Measurements from ENCODE around the gene UBN1. TPM values are rescaled to one million over a fixed set of nuclear protein-coding genes. Genes with fewer than 3 reads are reported as not detected.
"Not testable (repeated sequence)": the region's sequence is repeated elsewhere in the genome, so short reads cannot be mapped to it uniquely, and the experiment has no call there.

UBN1 gene
- total RNA-seq, 2 donors from 2014 or later: 23.7 to 42.0 TPM

DNA sequence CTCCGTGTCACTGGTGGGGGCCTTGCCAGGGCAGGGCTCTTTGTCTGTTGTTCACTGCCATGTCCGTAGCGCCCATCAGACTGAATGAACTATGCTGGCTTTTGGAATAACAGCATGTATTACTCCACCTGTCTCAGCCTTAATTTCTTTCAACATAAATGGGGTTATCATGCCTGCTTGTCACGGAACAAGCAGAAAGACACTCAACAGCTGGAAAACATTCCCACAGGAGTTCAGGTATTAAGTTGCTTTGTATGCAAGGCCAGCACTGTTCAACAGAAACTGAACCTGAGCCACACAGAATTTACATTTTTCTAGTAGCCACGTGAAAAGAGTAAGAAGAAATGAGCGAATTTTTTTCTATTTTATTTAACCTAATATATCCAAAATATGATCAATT, 76.6 kb downstream of the UBN1 start:
- Mint-ChIP-seq H3K36me3 (peaks cover 8 to 9% of the 10 kb centered on the region in 2 donors), H3K27ac (no peak overlapping the region), H3K9me3 (peaks cover 7 to 8% of the 10 kb centered on the region in 2 donors)
- DNase-seq (ENCODE audit: low spot score in 2 of 2) (no peak), ATAC-seq (no peak)

DNA sequence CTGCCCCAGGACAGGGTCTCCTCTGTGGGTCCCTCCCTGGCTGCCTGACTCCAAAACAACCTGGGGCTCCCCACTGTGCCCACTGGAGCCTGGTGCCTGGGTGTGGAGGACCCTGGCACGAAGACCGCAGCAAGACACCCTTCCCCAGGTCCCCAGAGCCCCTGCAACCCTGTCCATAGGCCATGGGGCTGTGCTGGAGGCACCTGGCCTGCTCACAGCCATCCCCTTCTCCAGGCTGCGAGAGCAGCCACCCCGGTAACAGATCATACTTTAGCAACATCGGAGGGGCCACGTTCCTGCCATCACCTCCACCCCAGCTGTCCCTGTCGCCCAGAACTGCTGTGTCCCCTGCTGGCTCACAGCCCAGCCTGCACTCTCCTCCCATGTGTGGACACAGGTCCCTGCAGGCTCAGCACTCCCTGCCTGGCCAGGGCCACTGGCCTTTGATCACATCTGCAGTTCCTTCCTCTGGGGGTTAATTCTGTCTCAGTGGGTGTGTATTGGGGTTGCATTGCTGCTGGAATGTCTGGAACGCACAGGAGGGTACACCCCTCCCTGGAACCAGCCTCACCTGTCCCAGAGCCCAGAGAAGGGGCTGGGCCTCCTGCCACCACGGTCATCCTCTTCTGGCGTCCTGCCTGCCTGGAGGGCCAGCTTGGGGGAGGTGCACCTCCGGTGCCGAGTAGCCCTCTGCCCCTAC, 77.5 kb downstream of the UBN1 start:
- DNase-seq (ENCODE audit: low spot score in 2 of 2) (no peak), ATAC-seq (no peak)

DNA sequence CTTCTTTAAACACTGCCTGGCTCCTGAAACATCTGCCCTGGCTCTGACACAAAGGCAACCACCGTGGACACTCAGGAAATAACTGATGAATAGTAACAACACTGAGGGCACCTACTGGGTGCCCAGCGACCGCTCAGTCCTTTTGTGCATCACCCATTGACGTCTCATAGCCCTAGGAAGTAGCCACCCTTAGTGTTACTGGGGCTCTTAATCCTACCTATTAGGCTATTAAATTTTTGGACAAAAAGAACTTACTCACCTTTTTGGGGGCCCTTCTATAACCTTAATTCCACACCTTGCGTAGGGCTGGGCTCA, 78.0 kb downstream of the UBN1 start:
- H3K36me3 Mint-ChIP-seq: peaks cover 8 to 9% of the 10 kb centered on the region in 2 donors
- no peak for ATAC-seq
- H3K9me3 Mint-ChIP-seq: peaks cover 7 to 8% of the 10 kb centered on the region in 2 donors
- no peak overlapping the region for H3K27ac Mint-ChIP-seq
- DNase-seq (ENCODE audit: low spot score in 2 of 2): no peak

More for the DNA sequence above, 77.5 kb downstream of the UBN1 start:
- Mint-ChIP-seq H3K36me3 (peaks cover 8 to 9% of the 10 kb centered on the region in 2 donors), H3K9me3 (peaks cover 7 to 8% of the 10 kb centered on the region in 2 donors), H3K27ac (no peak overlapping the region)

DNA sequence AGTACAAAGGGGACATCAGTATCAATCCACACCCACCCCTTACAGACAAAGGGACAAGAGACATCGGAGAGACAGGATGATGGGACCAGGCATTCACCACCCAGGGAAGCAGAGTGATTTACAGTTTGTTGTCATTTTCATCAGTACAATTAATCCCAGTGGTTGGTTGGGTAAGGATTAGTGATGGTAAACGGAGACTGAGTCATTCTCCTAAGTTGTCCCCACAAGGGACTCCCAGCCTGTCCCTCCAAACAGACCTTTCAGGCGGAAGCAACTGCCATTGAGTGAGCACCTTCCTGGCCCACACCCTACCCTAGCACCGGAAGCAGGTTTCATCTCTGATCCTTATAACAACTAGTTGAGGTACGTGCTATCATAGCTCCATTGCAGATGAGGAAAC, 78.5 kb downstream of the UBN1 start:
- no peak for ATAC-seq
- Mint-ChIP-seq H3K9me3 (peaks cover 7 to 8% of the 10 kb centered on the region in 2 donors), H3K27ac (no peak overlapping the region), H3K36me3 (peaks cover 8 to 9% of the 10 kb centered on the region in 2 donors)
- DNase-seq (ENCODE audit: low spot score in 2 of 2): no peak

DNA sequence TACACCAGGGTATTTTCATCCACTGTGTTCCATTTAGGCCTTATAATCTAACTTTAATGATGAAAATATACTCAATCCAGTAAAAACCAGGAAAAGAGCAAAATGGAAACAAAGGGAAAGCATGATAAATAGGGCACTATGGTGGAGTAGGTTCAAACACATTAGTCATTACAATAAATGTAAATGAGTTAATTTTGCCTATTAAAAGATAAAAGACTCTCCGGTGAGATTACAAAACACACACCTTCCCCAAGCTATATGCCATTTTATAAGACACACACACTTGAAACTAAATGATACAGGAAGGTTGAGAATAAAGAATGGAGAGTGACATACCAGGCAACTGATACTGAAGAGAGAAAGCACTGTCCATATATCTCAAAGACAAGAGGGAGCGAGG, 79.6 kb downstream of the UBN1 start:
- H3K9me3 Mint-ChIP-seq: peaks cover 7 to 8% of the 10 kb centered on the region in 2 donors
- H3K36me3 Mint-ChIP-seq: peaks cover 8 to 9% of the 10 kb centered on the region in 2 donors
- no peak for ATAC-seq
- no peak overlapping the region for H3K27ac Mint-ChIP-seq
- DNase-seq (ENCODE audit: low spot score in 2 of 2): no peak

DNA sequence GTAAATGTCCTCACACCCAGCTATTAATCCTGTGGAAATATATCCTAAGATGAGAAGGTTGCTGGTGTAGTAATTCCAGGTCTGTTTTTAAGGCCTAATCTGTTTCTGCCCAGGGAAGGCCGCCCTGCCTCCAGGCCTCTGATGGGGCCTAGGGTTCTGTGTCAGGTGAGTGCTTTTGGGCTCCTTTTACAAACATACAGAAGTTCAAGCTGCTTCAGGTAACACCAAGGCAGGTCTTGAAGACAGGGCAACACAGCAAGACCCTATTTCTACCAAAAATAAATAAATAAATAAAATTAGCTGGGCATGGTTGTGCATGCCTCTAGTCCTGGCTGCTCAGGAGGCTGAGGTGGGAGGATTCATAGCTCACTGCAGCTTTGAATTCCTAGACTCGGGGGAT, 80.4 kb downstream of the UBN1 start:
- H3K9me3 Mint-ChIP-seq: peaks cover 7 to 8% of the 10 kb centered on the region in 2 donors
- ATAC-seq (no peak), DNase-seq (ENCODE audit: low spot score in 2 of 2) (no peak)
- no peak overlapping the region for H3K27ac Mint-ChIP-seq
- H3K36me3 Mint-ChIP-seq: peaks cover 8 to 9% of the 10 kb centered on the region in 2 donors

DNA sequence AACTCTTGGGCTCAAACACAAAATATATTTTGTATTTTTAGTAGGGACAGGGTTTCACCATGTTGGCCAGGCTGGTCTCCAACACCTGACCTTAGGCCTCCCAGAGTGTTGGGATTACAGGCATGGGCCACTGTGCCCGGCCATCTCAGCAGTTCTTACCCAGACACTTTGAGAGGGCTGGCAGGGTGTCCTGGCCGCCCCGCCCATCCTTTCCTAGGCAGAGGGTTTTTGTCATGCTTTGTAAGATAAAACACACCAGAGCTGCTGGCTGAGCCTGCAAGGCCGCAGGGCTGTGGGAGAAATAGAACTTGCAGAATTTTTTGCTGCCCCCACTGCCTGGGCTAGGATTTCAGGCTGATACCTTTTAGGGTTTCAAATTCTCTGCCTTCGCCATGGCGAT, 80.9 kb downstream of the UBN1 start:
- Mint-ChIP-seq H3K27ac (no peak overlapping the region), H3K36me3 (peaks cover 8 to 9% of the 10 kb centered on the region in 2 donors), H3K9me3 (peaks cover 7 to 8% of the 10 kb centered on the region in 2 donors)
- ATAC-seq (no peak), DNase-seq (ENCODE audit: low spot score in 2 of 2) (no peak)

DNA sequence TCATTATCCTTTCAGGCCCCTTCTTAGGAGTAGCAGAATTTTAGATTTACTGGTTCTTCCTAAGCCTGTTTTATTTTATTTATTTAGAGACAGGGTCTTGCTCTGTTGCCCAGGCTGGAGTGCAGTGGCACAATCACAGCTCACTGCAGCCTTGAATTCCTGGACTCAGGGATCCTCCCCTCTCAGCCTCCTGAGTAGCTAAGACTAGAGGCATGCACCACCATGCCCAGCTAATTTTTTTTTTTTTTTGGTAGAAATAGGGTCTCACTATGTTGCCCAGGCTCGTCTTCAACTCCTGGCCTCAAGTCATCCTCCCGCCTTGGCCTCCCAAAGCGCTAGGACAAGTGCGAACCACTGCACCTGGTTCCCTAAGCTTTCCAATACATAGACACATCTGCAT, 82.3 kb downstream of the UBN1 start:
- not testable (repeated sequence) for DNase-seq (ENCODE audit: low spot score in 2 of 2); ATAC-seq; H3K27ac Mint-ChIP-seq; H3K9me3 Mint-ChIP-seq; H3K36me3 Mint-ChIP-seq

DNA sequence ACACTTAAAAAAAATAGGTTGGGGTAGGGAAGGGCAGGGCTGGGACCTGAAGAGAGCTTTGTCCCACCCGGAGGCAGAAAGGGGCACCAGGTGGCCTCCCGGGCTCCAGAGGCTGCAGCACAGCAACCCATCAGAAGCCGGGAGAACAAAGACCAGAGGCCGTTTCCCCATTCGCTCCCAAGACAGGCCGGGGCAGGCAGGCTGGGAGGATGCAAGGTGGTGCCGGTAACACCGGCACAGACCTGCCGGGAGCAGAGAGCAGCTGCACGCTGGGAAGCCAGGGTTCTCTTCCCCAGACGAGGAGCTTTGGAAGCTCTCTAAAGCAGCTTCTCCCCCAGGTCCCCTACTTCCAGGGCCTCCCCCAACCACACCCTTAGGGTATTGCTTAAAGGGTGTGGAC, 84.1 kb downstream of the UBN1 start:
- Mint-ChIP-seq H3K9me3 (peaks cover 7 to 8% of the 10 kb centered on the region in 2 donors), H3K36me3 (peaks cover 8 to 9% of the 10 kb centered on the region in 2 donors), H3K27ac (no peak overlapping the region)
- DNase-seq (ENCODE audit: low spot score in 2 of 2) (no peak), ATAC-seq (no peak)

Other genes with a start within 250 kb of the UBN1 start
- 10 to 100 TPM; 12.5 to 33.4 TPM for gene UBALD1, start 232.6 kb upstream of the UBN1 start, total RNA-seq
- 10 to 100 TPM; 46.9 to 76.4 TPM for gene MGRN1, start 222.7 kb upstream of the UBN1 start, total RNA-seq
- gene NUDT16L1, start 153.9 kb upstream of the UBN1 start, total RNA-seq: 10 to 100 TPM; 20.7 to 42.8 TPM
- gene ANKS3, start 113.2 kb upstream of the UBN1 start, total RNA-seq: 10 to 100 TPM; 19.4 to 21.5 TPM
- gene DNAAF8, start 112.9 kb upstream of the UBN1 start, total RNA-seq: under 1 TPM in 1 of 2 donors, not detected in 1; 0.09 TPM
- 10 to 100 TPM; 10.2 to 12.2 TPM for gene ZNF500, start 80.3 kb upstream of the UBN1 start, total RNA-seq
- not detected for gene SEPTIN12, start 59.1 kb upstream of the UBN1 start, total RNA-seq
- gene SMIM22, start 52.1 kb upstream of the UBN1 start, total RNA-seq: not detected
- 10 to 100 TPM in 1 of 2 donors, 1 to 10 TPM in 1; 4.6 to 18.6 TPM for gene ROGDI, start 44.8 kb upstream of the UBN1 start, total RNA-seq
- 10 to 100 TPM; 70.3 to 80.9 TPM for gene GLYR1, start 193 bp upstream of the UBN1 start, total RNA-seq
- not detected for gene PPL, start 89.7 kb downstream of the UBN1 start, total RNA-seq
- 1 to 10 TPM in 1 of 2 donors, not detected in 1; 1.1 TPM for gene SEC14L5, start 110.8 kb downstream of the UBN1 start, total RNA-seq
- 10 to 100 TPM in 1 of 2 donors, 1 to 10 TPM in 1; 7.1 to 11.2 TPM for gene NAGPA, start 186.5 kb downstream of the UBN1 start, total RNA-seq
- gene C16orf89, start 218.5 kb downstream of the UBN1 start, total RNA-seq: not detected
- gene ALG1, start 224.4 kb downstream of the UBN1 start, total RNA-seq: 10 to 100 TPM; 11.0 to 20.8 TPM